ENCODE results near the gene LARP6.
"Not testable (repeated sequence)": the region's sequence is repeated elsewhere in the genome, so short reads cannot be mapped to it uniquely, and the experiment has no call there.

The LARP6 gene

GRCh38 chr15:70871490-70871889, 17.5 kb upstream of the LARP6 start:
- not testable (repeated sequence) for H2BK15ac ChIP-seq (ENCODE audit: low read length); H2AFZ ChIP-seq (ENCODE audit: low read length); H3K18ac ChIP-seq (ENCODE audit: low read length); H3K4me3 ChIP-seq (ENCODE audit: low read length in 2 of 2); H3K27me3 ChIP-seq (ENCODE audit: control insufficient read depth in 3 of 3, insufficient read depth in 3 of 3, low read depth in 1 of 3, low read length in 3 of 3); H3K9ac ChIP-seq (ENCODE audit: low read depth, low read length, poor library complexity); H4K8ac ChIP-seq (ENCODE audit: low read depth, low read length); H2BK5ac ChIP-seq (ENCODE audit: low read length); H2BK120ac ChIP-seq (ENCODE audit: low read depth, low read length); H3K14ac ChIP-seq (ENCODE audit: low read length); H2BK12ac ChIP-seq (ENCODE audit: low read length); H3K4me1 ChIP-seq (ENCODE audit: control insufficient read depth in 2 of 2, insufficient read depth in 1 of 2, low read depth in 1 of 2, low read length in 2 of 2); H3K9me3 ChIP-seq (replicated peaks in 1 of 2; ENCODE audit: control insufficient read depth in 2 of 2, insufficient read depth in 1 of 2, low read depth in 1 of 2, low read length in 2 of 2); H3K23ac ChIP-seq (ENCODE audit: low read depth, low read length, poor library complexity); H3K4me2 ChIP-seq (ENCODE audit: insufficient read depth, low read length, poor library complexity, severe bottlenecking); H2AK5ac ChIP-seq (ENCODE audit: low read depth, low read length); H3K27ac ChIP-seq (replicated peaks; ENCODE audit: low read length); DNase-seq (ENCODE audit: low spot score); H3K79me1 ChIP-seq (ENCODE audit: low read depth, low read length); H3K36me3 ChIP-seq (replicated peaks in 1 of 2; ENCODE audit: control insufficient read depth in 2 of 2, insufficient read depth in 2 of 2, low read length in 2 of 2); H3K4ac ChIP-seq (ENCODE audit: low read length); H4K91ac ChIP-seq (ENCODE audit: low read depth, low read length, poor library complexity)
- WGBS, 2 donors (ENCODE audit: extremely low coverage in 2 of 2, insufficient read length in 2 of 2, insufficient replicate concordance in 1 of 2), result no CpG with 5 or more reads among the region's 34 CpGs

DNA sequence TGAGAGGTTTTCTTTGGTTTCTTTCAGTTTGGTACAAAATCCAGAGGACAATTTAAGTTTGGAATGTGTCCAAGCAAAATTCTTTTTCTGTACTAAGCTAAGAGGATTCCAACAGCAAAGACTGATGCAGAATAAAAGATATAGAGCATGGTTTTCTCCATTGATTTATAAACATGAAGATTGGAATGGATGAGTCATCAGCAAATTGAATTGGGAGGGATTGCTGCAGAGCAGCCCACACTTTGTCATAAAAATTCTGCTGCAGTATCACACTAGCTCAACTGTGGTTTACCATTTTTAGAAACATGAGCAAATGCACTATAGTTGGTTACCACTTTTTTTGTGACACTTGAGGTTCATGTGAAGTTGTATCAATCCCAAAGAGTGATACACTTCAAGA, 16.1 kb upstream of the LARP6 start:
- no peak overlapping the region for H3K14ac ChIP-seq (ENCODE audit: low read length)
- no peak overlapping the region for H3K27ac ChIP-seq (replicated peaks; ENCODE audit: low read length)
- no peak overlapping the region for H3K4me2 ChIP-seq (ENCODE audit: insufficient read depth, low read length, poor library complexity, severe bottlenecking)
- no peak overlapping the region for H2AFZ ChIP-seq (ENCODE audit: low read length)
- H3K18ac ChIP-seq (ENCODE audit: low read length), result no peak overlapping the region
- no peak overlapping the region for H2BK120ac ChIP-seq (ENCODE audit: low read depth, low read length)
- H2AK5ac ChIP-seq (ENCODE audit: low read depth, low read length), result no peak overlapping the region
- no peak overlapping the region for H4K91ac ChIP-seq (ENCODE audit: low read depth, low read length, poor library complexity)
- no peak overlapping the region for H2BK12ac ChIP-seq (ENCODE audit: low read length)
- no peak overlapping the region for H3K4me3 ChIP-seq (ENCODE audit: low read length in 2 of 2)
- H3K79me1 ChIP-seq (ENCODE audit: low read depth, low read length), result no peaks in the 10 kb centered on the region
- no peak overlapping the region for H3K23ac ChIP-seq (ENCODE audit: low read depth, low read length, poor library complexity)
- H3K4me1 ChIP-seq (ENCODE audit: control insufficient read depth in 2 of 2, insufficient read depth in 1 of 2, low read depth in 1 of 2, low read length in 2 of 2), result peaks cover 0 to 2% of the 10 kb centered on the region in 2 donors
- DNase-seq (ENCODE audit: low spot score), result no peak
- H3K9me3 ChIP-seq (replicated peaks in 1 of 2; ENCODE audit: control insufficient read depth in 2 of 2, insufficient read depth in 1 of 2, low read depth in 1 of 2, low read length in 2 of 2), result no peaks in the 10 kb centered on the region
- no peak overlapping the region for H2BK15ac ChIP-seq (ENCODE audit: low read length)
- no peak overlapping the region for H3K4ac ChIP-seq (ENCODE audit: low read length)
- H3K27me3 ChIP-seq (ENCODE audit: control insufficient read depth in 3 of 3, insufficient read depth in 3 of 3, low read depth in 1 of 3, low read length in 3 of 3), result no peaks in the 10 kb centered on the region
- H3K9ac ChIP-seq (ENCODE audit: low read depth, low read length, poor library complexity), result no peak overlapping the region
- no peaks in the 10 kb centered on the region for H3K36me3 ChIP-seq (replicated peaks in 1 of 2; ENCODE audit: control insufficient read depth in 2 of 2, insufficient read depth in 2 of 2, low read length in 2 of 2)
- H2BK5ac ChIP-seq (ENCODE audit: low read length), result no peak overlapping the region
- H4K8ac ChIP-seq (ENCODE audit: low read depth, low read length), result no peak overlapping the region

DNA sequence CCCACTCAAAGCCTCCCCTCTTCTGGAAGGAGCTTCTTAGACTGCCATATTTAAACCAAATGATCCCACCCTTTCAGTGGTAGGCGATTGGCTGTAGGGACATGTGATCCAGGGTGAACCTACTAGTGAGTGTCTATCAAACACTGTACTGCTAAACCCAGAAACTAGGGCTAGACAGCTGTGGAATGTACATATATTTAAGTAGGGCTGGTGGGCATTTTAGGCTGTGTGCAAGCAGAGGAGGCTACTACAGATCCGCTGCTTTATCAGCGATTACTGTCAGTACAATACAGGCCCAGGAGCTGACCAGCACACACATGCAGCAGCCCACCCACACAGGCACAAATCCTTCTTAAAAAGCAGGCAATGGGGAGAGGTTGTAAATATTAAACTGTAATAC, 15.4 kb upstream of the LARP6 start:
- no peak overlapping the region for H2BK15ac ChIP-seq (ENCODE audit: low read length)
- peaks cover 0 to 2% of the 10 kb centered on the region in 2 donors for H3K4me1 ChIP-seq (ENCODE audit: control insufficient read depth in 2 of 2, insufficient read depth in 1 of 2, low read depth in 1 of 2, low read length in 2 of 2)
- no peak overlapping the region for H3K4me2 ChIP-seq (ENCODE audit: insufficient read depth, low read length, poor library complexity, severe bottlenecking)
- H3K23ac ChIP-seq (ENCODE audit: low read depth, low read length, poor library complexity), result no peak overlapping the region
- H3K36me3 ChIP-seq (replicated peaks in 1 of 2; ENCODE audit: control insufficient read depth in 2 of 2, insufficient read depth in 2 of 2, low read length in 2 of 2), result no peaks in the 10 kb centered on the region
- H3K4me3 ChIP-seq (ENCODE audit: low read length in 2 of 2), result no peak overlapping the region
- no CpG with 5 or more reads among the region's 3 CpGs for WGBS, 2 donors (ENCODE audit: extremely low coverage in 2 of 2, insufficient read length in 2 of 2, insufficient replicate concordance in 1 of 2)
- H3K4ac ChIP-seq (ENCODE audit: low read length), result no peak overlapping the region
- no peak overlapping the region for H4K91ac ChIP-seq (ENCODE audit: low read depth, low read length, poor library complexity)
- no peak overlapping the region for H2BK5ac ChIP-seq (ENCODE audit: low read length)
- H2AFZ ChIP-seq (ENCODE audit: low read length), result peak overlapping the region; percentile 68
- H4K8ac ChIP-seq (ENCODE audit: low read depth, low read length), result no peak overlapping the region
- H3K27ac ChIP-seq (replicated peaks; ENCODE audit: low read length), result no peak overlapping the region
- no peak overlapping the region for H2AK5ac ChIP-seq (ENCODE audit: low read depth, low read length)
- H3K79me1 ChIP-seq (ENCODE audit: low read depth, low read length), result no peaks in the 10 kb centered on the region
- H3K9me3 ChIP-seq (replicated peaks in 1 of 2; ENCODE audit: control insufficient read depth in 2 of 2, insufficient read depth in 1 of 2, low read depth in 1 of 2, low read length in 2 of 2), result no peaks in the 10 kb centered on the region
- H3K9ac ChIP-seq (ENCODE audit: low read depth, low read length, poor library complexity), result no peak overlapping the region
- no peaks in the 10 kb centered on the region for H3K27me3 ChIP-seq (ENCODE audit: control insufficient read depth in 3 of 3, insufficient read depth in 3 of 3, low read depth in 1 of 3, low read length in 3 of 3)
- H3K14ac ChIP-seq (ENCODE audit: low read length), result no peak overlapping the region
- H2BK120ac ChIP-seq (ENCODE audit: low read depth, low read length), result no peak overlapping the region
- DNase-seq (ENCODE audit: low spot score), result no peak
- no peak overlapping the region for H2BK12ac ChIP-seq (ENCODE audit: low read length)
- H3K18ac ChIP-seq (ENCODE audit: low read length), result no peak overlapping the region

DNA sequence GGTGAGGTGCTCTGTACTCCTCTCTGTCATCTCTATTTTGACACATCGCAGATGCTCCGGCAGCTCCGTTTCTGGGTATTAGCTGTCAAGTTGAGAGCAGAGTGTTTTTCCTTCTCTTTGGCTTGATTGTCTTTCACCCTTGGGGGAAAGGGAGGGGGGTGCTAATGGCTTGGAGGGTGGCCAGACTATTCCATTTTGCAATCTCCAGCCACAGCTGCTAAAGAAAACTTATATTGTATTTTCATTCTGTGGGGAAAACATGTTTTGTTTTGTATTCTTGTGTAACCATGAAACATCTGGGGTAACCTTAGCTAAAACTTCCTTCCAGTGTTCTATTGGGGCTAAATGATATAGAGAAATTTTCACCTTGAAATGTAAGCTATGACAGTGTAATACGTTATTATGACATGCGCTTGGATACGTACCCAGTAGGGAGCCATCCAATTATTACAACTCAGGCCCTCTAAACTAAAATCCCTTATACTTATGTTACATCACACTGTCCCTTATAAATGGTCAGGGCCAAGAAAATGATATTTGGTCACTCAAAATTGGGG, 14.0 kb upstream of the LARP6 start:
- no peak for DNase-seq (ENCODE audit: low spot score)
- Histone ChIP-seq H3K36me3 (replicated peaks in 1 of 2; ENCODE audit: control insufficient read depth in 2 of 2, insufficient read depth in 2 of 2, low read length in 2 of 2) (no peaks in the 10 kb centered on the region), H3K4me2 (ENCODE audit: insufficient read depth, low read length, poor library complexity, severe bottlenecking) (no peak overlapping the region), H3K79me1 (ENCODE audit: low read depth, low read length) (no peaks in the 10 kb centered on the region), H3K27ac (replicated peaks; ENCODE audit: low read length) (no peak overlapping the region), H3K9ac (ENCODE audit: low read depth, low read length, poor library complexity) (no peak overlapping the region), H3K4ac (ENCODE audit: low read length) (no peak overlapping the region), H2AK5ac (ENCODE audit: low read depth, low read length) (no peak overlapping the region), H3K14ac (ENCODE audit: low read length) (no peak overlapping the region), H4K8ac (ENCODE audit: low read depth, low read length) (no peak overlapping the region), H3K18ac (ENCODE audit: low read length) (no peak overlapping the region), H4K91ac (ENCODE audit: low read depth, low read length, poor library complexity) (no peak overlapping the region), H3K27me3 (ENCODE audit: control insufficient read depth in 3 of 3, insufficient read depth in 3 of 3, low read depth in 1 of 3, low read length in 3 of 3) (no peaks in the 10 kb centered on the region), H3K4me1 (ENCODE audit: control insufficient read depth in 2 of 2, insufficient read depth in 1 of 2, low read depth in 1 of 2, low read length in 2 of 2) (peaks cover 0 to 2% of the 10 kb centered on the region in 2 donors), H2BK12ac (ENCODE audit: low read length) (no peak overlapping the region), H2BK15ac (ENCODE audit: low read length) (no peak overlapping the region), H2BK5ac (ENCODE audit: low read length) (no peak overlapping the region), H3K4me3 (ENCODE audit: low read length in 2 of 2) (no peak overlapping the region), H2AFZ (ENCODE audit: low read length) (no peak overlapping the region), H3K9me3 (replicated peaks in 1 of 2; ENCODE audit: control insufficient read depth in 2 of 2, insufficient read depth in 1 of 2, low read depth in 1 of 2, low read length in 2 of 2) (no peaks in the 10 kb centered on the region), H2BK120ac (ENCODE audit: low read depth, low read length) (no peak overlapping the region), H3K23ac (ENCODE audit: low read depth, low read length, poor library complexity) (no peak overlapping the region)
- WGBS, 2 donors (ENCODE audit: extremely low coverage in 2 of 2, insufficient read length in 2 of 2, insufficient replicate concordance in 1 of 2), result no CpG with 5 or more reads among the region's 6 CpGs

All from neuronal stem cell (in vitro differentiated cells).